ENCODE measurements around the gene TNFAIP3. TPM values are rescaled to one million over a fixed set of nuclear protein-coding genes. Genes with fewer than 3 reads are reported as not detected.

The TNFAIP3 gene
- polyA plus RNA-seq, 3 donors, result 35.5 to 273 (median 38.4) TPM

GRCh38 chr6:137870308-137870644, 3.2 kb downstream of the TNFAIP3 start:
- intact Hi-C loops (cut with micrococcal nuclease), result loop anchor here in 1 of 2 donors (5.0 kb wide), 1 partner anchor 57 kb away; no protein-coding TSS in a partner anchor
- H3K36me3 Mint-ChIP-seq, result peaks cover 44 to 49% of the 10 kb centered on the region in 2 donors
- H3K4me3 Mint-ChIP-seq, result peak overlapping the region; percentile 93 to 96
- peaks cover 0 to 2% (median 0%) of the 10 kb centered on the region in 7 donors for H3K9me3 Mint-ChIP-seq
- peak overlapping the region in 2 of 3 experiments; percentile 87 to 93 for H3K4me3 ChIP-seq (replicated peaks in 1 of 3; ENCODE audit: low read depth in 2 of 3, low read length in 3 of 3)
- H3K9me3 ChIP-seq (replicated peaks in 1 of 2; ENCODE audit: control insufficient read depth in 1 of 2, insufficient read depth in 1 of 2, low read length in 2 of 2), result no peaks in the 10 kb centered on the region
- peaks cover 84% of the 10 kb centered on the region for H3K4me1 Mint-ChIP-seq
- no peaks in the 10 kb centered on the region for H3K27me3 ChIP-seq (ENCODE audit: control insufficient read depth in 2 of 2, insufficient read depth in 2 of 2, low read length in 2 of 2)
- WGBS (ENCODE audit: insufficient coverage), result 94% methylated on average over 2 of the region's 5 CpGs
- peak overlapping the region; percentile 89 for H3K4me2 ChIP-seq (replicated peaks; ENCODE audit: extremely low read depth, low read length, poor library complexity, severe bottlenecking)
- H3K79me2 ChIP-seq (ENCODE audit: insufficient read depth, low read length), result peaks cover 66% of the 10 kb centered on the region
- H3K27ac ChIP-seq (ENCODE audit: low read depth in 1 of 2, low read length in 2 of 2), result peak overlapping the region in 1 of 2 donors; percentile 93
- no peak for DNase-seq
- TF ChIP-seq CTCF (IDR thresholded peaks at IDR 0.05), result no peak
- peak overlapping the region in 6 of 7 donors; percentile 21 to 99 (median 74) for H3K27ac Mint-ChIP-seq
- H2AFZ ChIP-seq (ENCODE audit: insufficient read depth, low read depth, low read length, poor library complexity, severe bottlenecking), result no peak overlapping the region
- no peak overlapping the region for H3K9ac ChIP-seq (ENCODE audit: insufficient read depth, low read length, poor library complexity, severe bottlenecking)
- H3K4me1 ChIP-seq (ENCODE audit: control insufficient read depth in 1 of 2, insufficient read depth in 2 of 2, low read length in 2 of 2), result peaks cover 72 to 81% of the 10 kb centered on the region in 2 donors
- peaks cover 22 to 30% of the 10 kb centered on the region in 2 donors for H3K36me3 ChIP-seq (replicated peaks in 1 of 2; ENCODE audit: control insufficient read depth in 1 of 2, insufficient read depth in 2 of 2, low read length in 2 of 2)
- peaks cover 71% of the 10 kb centered on the region for H4K20me1 ChIP-seq (ENCODE audit: insufficient read depth, low read length)
- H3K27me3 Mint-ChIP-seq (ENCODE audit: low read depth in 3 of 3), result peaks cover 0 to 2% (median 1%) of the 10 kb centered on the region in 3 donors

- H3K4me3 ChIP-seq (replicated peaks in 1 of 3; ENCODE audit: low read depth in 2 of 3, low read length in 3 of 3), result peak overlapping the region in 2 of 3 experiments; percentile 87 to 93
- H3K36me3 ChIP-seq (replicated peaks in 1 of 2; ENCODE audit: control insufficient read depth in 1 of 2, insufficient read depth in 2 of 2, low read length in 2 of 2), result peaks cover 27 to 35% of the 10 kb centered on the region in 2 donors
- peak in 2 of 3 donors; percentile 37 to 85 for DNase-seq
- WGBS (ENCODE audit: insufficient coverage), result no CpG with 5 or more reads among the region's 4 CpGs
- TF ChIP-seq CTCF (IDR thresholded peaks at IDR 0.05), result no peak
- Mint-ChIP-seq H3K27ac (peak overlapping the region; percentile 21 to 99 (median 75)), H3K4me3 (peak overlapping the region; percentile 93 to 96), H3K36me3 (peaks cover 49 to 54% of the 10 kb centered on the region in 2 donors), H3K27me3 (ENCODE audit: low read depth in 3 of 3) (peaks cover 0 to 2% (median 1%) of the 10 kb centered on the region in 3 donors), H3K9me3 (peaks cover 0 to 2% (median 0%) of the 10 kb centered on the region in 7 donors), H3K4me1 (peaks cover 78% of the 10 kb centered on the region)
- intact Hi-C loops (cut with micrococcal nuclease), result loop anchor here in 1 of 2 donors (5.0 kb wide), 1 partner anchor 57 kb away; no protein-coding TSS in a partner anchor
- peak overlapping the region; percentile 44 for H3K9ac ChIP-seq (ENCODE audit: insufficient read depth, low read length, poor library complexity, severe bottlenecking)
- peaks cover 71% of the 10 kb centered on the region for H4K20me1 ChIP-seq (ENCODE audit: insufficient read depth, low read length)
- H3K79me2 ChIP-seq (ENCODE audit: insufficient read depth, low read length), result peaks cover 70% of the 10 kb centered on the region
- H3K4me1 ChIP-seq (ENCODE audit: control insufficient read depth in 1 of 2, insufficient read depth in 2 of 2, low read length in 2 of 2), result peaks cover 71 to 79% of the 10 kb centered on the region in 2 donors
- H3K4me2 ChIP-seq (replicated peaks; ENCODE audit: extremely low read depth, low read length, poor library complexity, severe bottlenecking), result peak overlapping the region; percentile 89
- H2AFZ ChIP-seq (ENCODE audit: insufficient read depth, low read depth, low read length, poor library complexity, severe bottlenecking), result no peak overlapping the region
- peak overlapping the region; percentile 19 to 93 for H3K27ac ChIP-seq (ENCODE audit: low read depth in 1 of 2, low read length in 2 of 2)
- no peaks in the 10 kb centered on the region for H3K27me3 ChIP-seq (ENCODE audit: control insufficient read depth in 2 of 2, insufficient read depth in 2 of 2, low read length in 2 of 2)
- H3K9me3 ChIP-seq (replicated peaks in 1 of 2; ENCODE audit: control insufficient read depth in 1 of 2, insufficient read depth in 1 of 2, low read length in 2 of 2), result no peaks in the 10 kb centered on the region
These were observed 3.7 kb downstream of the TNFAIP3 start for GRCh38 chr6:137870744-137871247.
